ENCODE measurements around the gene NELL1. TPM values are rescaled to one million over a fixed set of nuclear protein-coding genes. Genes with fewer than 3 reads are reported as not detected.
"Not testable (repeated sequence)": the region's sequence is repeated elsewhere in the genome, so short reads cannot be mapped to it uniquely, and the experiment has no call there.

The NELL1 gene
- total and polyA plus RNA-seq, 2 donors: 0.37 to 5.4 TPM

DNA sequence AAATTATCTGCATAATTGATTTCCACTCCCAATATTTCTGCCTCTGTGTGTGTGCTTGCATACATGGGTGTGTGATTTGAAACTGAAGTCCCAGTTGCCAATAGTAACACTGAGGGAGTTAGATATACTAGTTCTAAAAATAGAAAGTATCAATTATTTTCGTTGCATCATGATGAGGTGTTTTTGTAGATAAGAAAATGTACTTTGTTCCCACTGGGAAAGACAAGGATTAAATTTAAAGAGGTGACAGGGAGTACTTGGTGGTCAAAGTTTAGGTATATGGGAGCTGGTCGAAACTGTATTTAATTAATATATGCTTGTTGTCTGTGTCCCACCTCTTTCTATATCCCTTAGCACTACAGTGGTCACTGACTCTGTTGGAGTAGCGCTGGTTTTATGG, 444.5 kb downstream of the NELL1 start:
- DNase-seq (ENCODE audit: extremely low spot score): no peak
- Histone ChIP-seq H3K4me3 (ENCODE audit: low read depth, low read length) (no peak overlapping the region), H3K4me1 (ENCODE audit: insufficient read depth) (no peaks in the 10 kb centered on the region), H3K27ac (ENCODE audit: low read depth) (no peak overlapping the region), H3K36me3 (ENCODE audit: insufficient read depth) (no peaks in the 10 kb centered on the region)
- WGBS: 65% methylated on average over 3 of the region's 3 CpGs

DNA sequence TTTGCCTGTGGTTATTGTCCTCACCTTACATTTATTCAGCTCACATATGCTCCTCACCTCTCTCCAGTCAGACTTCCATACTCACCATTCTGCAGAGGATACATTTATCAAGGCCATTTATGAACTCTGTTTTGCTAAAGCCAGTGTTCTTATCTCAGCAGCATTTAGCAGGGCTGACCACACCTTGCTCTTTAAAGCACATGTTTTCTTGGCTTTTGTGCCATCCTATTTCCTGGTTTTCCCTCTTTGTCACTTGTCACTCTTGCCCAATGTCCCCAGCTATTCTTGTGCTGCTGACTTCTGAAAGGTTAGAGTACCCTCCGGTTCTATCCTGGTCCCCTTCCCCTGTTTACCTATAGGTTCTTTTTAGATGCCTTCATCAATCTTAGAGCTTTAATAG, 446.6 kb downstream of the NELL1 start:
- DNase-seq (ENCODE audit: extremely low spot score): no peak
- Histone ChIP-seq H3K27ac (ENCODE audit: low read depth) (no peak overlapping the region), H3K4me1 (ENCODE audit: insufficient read depth) (no peaks in the 10 kb centered on the region), H3K4me3 (ENCODE audit: low read depth, low read length) (no peak overlapping the region), H3K36me3 (ENCODE audit: insufficient read depth) (no peaks in the 10 kb centered on the region)
- WGBS: 85% methylated on average over 1 of the region's 1 CpG

DNA sequence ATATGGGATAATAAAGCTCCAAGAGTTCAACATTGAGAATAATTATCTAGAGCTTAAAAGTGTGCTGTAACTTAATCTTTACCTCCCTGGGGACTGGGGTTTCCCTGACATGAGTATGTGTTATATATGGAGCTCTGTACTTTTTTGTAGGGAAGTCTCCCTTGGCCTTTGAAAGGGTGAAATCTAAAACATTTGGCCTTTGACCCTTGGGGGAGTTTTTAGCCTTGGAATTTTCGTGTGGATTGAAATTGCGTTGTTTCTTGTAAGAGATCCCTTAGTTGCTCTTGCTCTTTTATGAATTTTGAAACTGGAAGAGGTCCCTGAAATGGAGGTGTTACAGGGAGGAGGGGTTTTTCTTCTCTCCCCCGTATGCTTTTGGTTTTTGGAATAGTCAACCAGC, 450.0 kb downstream of the NELL1 start:
- Histone ChIP-seq H3K4me3 (ENCODE audit: low read depth, low read length) (no peak overlapping the region), H3K36me3 (ENCODE audit: insufficient read depth) (no peaks in the 10 kb centered on the region), H3K27ac (ENCODE audit: low read depth) (no peak overlapping the region), H3K4me1 (ENCODE audit: insufficient read depth) (no peaks in the 10 kb centered on the region)
- DNase-seq (ENCODE audit: extremely low spot score): no peak
- WGBS: 17% methylated on average over 3 of the region's 3 CpGs

DNA sequence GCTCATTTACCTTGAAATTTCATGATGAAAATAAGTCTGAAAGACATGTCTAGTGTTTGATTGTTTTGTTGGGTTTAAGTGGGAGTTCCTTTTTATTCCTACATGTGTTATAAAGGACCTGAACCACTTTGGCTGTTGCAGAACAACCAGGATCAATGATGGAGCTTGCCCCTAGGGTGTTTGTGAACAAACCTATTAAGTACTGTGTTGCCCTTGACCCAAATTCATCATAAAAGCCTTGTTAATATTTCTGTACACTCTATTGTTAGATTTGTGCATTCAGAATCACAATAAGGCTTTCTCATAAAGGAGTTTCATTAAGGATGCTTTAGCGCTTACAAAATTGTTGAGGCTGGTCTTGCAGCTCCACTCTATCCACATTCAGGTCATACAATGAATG, 452.6 kb downstream of the NELL1 start:
- no peak overlapping the region for H3K4me3 ChIP-seq (ENCODE audit: low read depth, low read length)
- H3K4me1 ChIP-seq (ENCODE audit: insufficient read depth): no peaks in the 10 kb centered on the region
- no peak for DNase-seq (ENCODE audit: extremely low spot score)
- 94% methylated on average over 1 of the region's 1 CpG for WGBS
- no peak overlapping the region for H3K27ac ChIP-seq (ENCODE audit: low read depth)
- H3K36me3 ChIP-seq (ENCODE audit: insufficient read depth): no peaks in the 10 kb centered on the region

DNA sequence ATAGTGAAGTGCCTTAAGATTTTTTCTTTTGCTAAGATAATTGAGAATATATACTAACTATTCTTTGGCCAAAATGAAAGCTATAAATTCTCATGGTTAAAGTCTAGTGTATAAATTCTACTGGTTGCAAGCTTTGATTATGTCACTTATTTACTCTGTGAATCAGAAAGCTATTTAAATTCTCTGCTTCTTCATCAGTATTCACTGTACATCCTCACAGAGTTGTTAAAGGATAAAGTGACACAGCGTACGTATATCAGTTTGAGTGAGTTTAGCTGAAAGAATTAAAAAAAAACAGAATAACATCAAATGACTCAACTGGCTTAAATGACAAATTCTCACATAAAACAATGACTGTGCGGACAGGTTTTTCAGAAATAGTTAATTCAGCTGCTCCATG, 453.1 kb downstream of the NELL1 start:
- H3K4me1 ChIP-seq (ENCODE audit: insufficient read depth): no peaks in the 10 kb centered on the region
- no peaks in the 10 kb centered on the region for H3K36me3 ChIP-seq (ENCODE audit: insufficient read depth)
- no peak overlapping the region for H3K4me3 ChIP-seq (ENCODE audit: low read depth, low read length)
- WGBS: 92% methylated on average over 3 of the region's 3 CpGs
- DNase-seq (ENCODE audit: extremely low spot score): no peak
- no peak overlapping the region for H3K27ac ChIP-seq (ENCODE audit: low read depth)

DNA sequence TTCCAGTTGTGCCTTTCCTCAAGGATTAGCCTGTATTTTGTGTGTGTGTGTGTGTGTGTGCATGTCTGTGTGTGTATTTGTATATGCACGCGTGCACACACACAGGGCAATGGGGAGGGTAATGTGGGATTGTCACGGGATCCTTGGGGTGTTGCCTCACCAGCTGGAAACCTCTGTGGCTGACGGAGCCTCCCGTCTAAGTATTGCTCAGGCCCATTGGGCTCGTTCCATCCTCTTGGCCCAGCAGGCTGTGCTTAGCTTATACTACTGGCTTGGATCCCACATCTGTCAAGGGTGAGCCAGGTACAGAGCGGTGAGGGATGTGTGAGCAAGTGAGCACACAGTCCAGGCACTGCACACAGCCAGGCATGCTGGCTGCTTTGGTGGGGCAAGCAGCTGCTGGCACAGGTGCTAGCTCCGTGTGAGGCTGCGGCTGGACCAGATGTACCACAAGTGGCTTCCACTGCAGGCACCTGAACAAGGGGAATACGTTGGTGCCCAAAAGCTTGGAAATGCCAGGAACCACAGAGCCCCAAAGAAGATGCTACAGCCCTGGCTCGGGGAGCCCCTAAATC, 462.8 kb downstream of the NELL1 start:
- 77% methylated on average over 11 of the region's 11 CpGs for WGBS
- no peak for DNase-seq (ENCODE audit: extremely low spot score)
- no peak overlapping the region for H3K27ac ChIP-seq (ENCODE audit: low read depth)
- no peaks in the 10 kb centered on the region for H3K36me3 ChIP-seq (ENCODE audit: insufficient read depth)
- H3K4me1 ChIP-seq (ENCODE audit: insufficient read depth): no peaks in the 10 kb centered on the region
- no peak overlapping the region for H3K4me3 ChIP-seq (ENCODE audit: low read depth, low read length)

DNA sequence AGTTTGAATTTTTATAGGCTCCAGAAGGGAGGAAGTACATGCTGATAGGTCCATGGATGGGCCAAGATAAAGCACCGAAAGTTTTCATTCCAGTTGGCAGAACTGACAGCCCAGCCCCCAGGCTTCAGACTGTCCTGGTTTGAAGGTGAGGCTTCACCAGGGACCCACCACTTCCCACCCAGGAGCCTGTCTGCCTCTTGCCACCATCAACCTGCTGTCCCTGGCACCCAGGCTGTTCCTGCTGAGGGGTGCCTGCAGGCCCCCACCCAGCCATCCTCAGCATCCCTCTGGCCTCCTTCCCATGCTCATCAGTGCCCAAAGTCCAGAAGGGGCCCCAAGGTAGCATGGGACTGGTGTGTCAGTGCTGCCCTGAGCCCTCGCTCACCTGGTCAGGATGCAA, 463.9 kb downstream of the NELL1 start:
- no peak for DNase-seq (ENCODE audit: extremely low spot score)
- H3K36me3 ChIP-seq (ENCODE audit: insufficient read depth): no peaks in the 10 kb centered on the region
- H3K4me1 ChIP-seq (ENCODE audit: insufficient read depth): no peaks in the 10 kb centered on the region
- no peak overlapping the region for H3K27ac ChIP-seq (ENCODE audit: low read depth)
- 88% methylated on average over 2 of the region's 2 CpGs for WGBS
- H3K4me3 ChIP-seq (ENCODE audit: low read depth, low read length): no peak overlapping the region

DNA sequence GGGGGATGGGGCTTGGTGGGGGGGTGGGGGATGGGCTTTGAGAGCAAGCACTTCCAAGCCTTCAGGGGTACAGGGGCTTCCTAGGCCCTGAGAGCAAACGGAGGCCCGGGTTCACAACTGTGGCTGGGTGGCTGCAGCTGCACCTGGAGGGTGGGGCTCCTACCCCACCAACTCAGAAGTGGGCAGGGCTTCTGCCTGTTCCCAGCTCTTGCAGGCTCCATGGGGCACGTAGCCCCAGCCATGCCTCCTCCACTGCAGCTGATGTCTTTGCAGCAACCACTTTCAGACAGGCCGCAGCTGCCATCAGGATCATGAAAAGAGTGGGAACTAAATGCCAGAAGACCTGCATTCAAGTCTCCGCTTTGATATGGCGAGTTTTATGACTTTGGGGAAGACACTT, 464.3 kb downstream of the NELL1 start:
- DNase-seq (ENCODE audit: extremely low spot score): no peak
- Histone ChIP-seq H3K4me1 (ENCODE audit: insufficient read depth) (no peaks in the 10 kb centered on the region), H3K27ac (ENCODE audit: low read depth) (no peak overlapping the region), H3K4me3 (ENCODE audit: low read depth, low read length) (no peak overlapping the region), H3K36me3 (ENCODE audit: insufficient read depth) (no peaks in the 10 kb centered on the region)
- WGBS: 88% methylated on average over 6 of the region's 6 CpGs

DNA sequence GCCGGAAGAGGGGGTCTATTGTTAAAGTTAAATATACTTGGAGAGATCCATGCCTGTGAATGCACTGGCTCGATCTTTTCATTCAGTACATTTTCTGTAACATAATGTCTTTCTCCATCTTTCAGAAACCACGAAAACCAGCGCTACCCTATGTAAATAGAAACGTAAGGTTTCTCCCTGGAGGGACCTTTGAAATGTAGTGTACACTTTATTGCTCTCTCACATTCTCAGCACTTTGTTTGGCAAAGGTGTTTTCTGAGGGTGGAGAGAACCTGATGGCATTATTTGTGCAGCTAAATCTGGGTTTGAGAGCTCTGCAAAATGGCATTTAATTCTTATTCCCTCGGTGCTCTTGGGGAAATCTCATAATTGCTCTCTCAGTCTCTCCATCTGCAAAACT, 468.4 kb downstream of the NELL1 start:
- Histone ChIP-seq H3K27ac (ENCODE audit: low read depth) (no peak overlapping the region), H3K4me1 (ENCODE audit: insufficient read depth) (no peaks in the 10 kb centered on the region), H3K4me3 (ENCODE audit: low read depth, low read length) (no peak overlapping the region), H3K36me3 (ENCODE audit: insufficient read depth) (no peaks in the 10 kb centered on the region)
- DNase-seq (ENCODE audit: extremely low spot score): no peak
- WGBS: 68% methylated on average over 6 of the region's 6 CpGs

DNA sequence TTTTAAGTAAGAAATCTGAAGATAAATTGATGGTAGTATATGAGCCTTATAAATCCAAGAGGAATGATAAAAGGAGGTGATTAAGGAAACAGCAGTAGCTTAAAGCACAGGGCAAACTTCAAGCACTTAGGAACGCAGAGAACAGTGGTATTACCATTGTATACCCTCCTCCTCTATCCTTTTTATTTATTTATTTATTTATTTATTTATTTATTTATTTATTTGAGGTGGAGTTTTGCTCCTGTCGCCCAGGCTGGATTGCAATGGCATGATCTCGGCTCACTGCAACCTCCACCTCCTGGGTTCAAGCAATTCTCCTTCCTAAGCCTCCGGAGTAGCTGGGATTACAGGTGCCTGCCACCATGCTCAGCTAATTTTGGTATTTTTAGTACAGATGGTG, 472.2 kb downstream of the NELL1 start:
- H3K4me3 ChIP-seq (ENCODE audit: low read depth, low read length); H3K36me3 ChIP-seq (ENCODE audit: insufficient read depth); DNase-seq (ENCODE audit: extremely low spot score); H3K4me1 ChIP-seq (ENCODE audit: insufficient read depth); H3K27ac ChIP-seq (ENCODE audit: low read depth): not testable (repeated sequence)
- WGBS: 87% methylated on average over 4 of the region's 4 CpGs

DNA sequence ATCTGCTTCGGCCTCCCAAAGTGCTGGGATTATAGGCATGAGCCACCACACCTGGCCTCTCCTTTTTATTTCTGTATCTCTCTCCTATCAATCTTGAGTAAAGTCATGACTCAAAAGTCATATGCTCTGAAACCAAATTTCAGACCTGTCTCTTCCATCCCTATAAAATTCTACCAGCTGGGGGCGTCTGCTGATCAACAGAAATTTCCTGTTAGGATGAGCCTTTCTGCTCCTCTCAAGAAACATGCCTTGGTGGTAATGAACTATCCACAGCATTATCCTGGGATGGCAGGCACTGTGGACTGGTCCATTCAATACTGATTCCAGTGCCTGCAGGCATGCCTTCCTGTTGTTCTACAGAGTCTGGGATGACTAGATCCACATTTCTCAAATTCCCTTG, 472.6 kb downstream of the NELL1 start:
- Histone ChIP-seq H3K4me1 (ENCODE audit: insufficient read depth) (no peaks in the 10 kb centered on the region), H3K4me3 (ENCODE audit: low read depth, low read length) (no peak overlapping the region), H3K27ac (ENCODE audit: low read depth) (no peak overlapping the region), H3K36me3 (ENCODE audit: insufficient read depth) (no peaks in the 10 kb centered on the region)
- 61% methylated on average over 2 of the region's 2 CpGs for WGBS
- DNase-seq (ENCODE audit: extremely low spot score): no peak

DNA sequence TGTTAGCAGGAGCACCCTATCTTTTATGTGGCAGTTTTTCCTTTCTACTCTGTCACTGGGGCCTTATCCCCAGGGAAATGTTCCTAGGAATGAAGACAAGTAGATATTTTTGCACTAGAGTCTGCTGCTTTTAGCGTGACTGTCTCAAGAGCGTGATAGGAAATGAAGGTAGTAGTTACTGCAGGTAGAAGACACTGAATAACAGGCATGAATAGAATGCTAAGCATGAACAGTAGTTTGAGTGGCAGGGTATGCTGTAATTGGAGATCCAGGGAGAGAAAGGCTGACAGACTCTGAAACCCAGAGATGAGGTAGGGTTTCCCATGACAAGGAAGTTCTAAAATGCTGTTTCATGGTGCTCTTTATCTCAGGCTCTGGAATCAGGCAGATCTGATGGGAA, 475.1 kb downstream of the NELL1 start:
- no peak overlapping the region for H3K4me3 ChIP-seq (ENCODE audit: low read depth, low read length)
- 80% methylated on average over 2 of the region's 2 CpGs for WGBS
- no peak overlapping the region for H3K27ac ChIP-seq (ENCODE audit: low read depth)
- H3K36me3 ChIP-seq (ENCODE audit: insufficient read depth): no peaks in the 10 kb centered on the region
- DNase-seq (ENCODE audit: extremely low spot score): no peak
- no peaks in the 10 kb centered on the region for H3K4me1 ChIP-seq (ENCODE audit: insufficient read depth)

DNA sequence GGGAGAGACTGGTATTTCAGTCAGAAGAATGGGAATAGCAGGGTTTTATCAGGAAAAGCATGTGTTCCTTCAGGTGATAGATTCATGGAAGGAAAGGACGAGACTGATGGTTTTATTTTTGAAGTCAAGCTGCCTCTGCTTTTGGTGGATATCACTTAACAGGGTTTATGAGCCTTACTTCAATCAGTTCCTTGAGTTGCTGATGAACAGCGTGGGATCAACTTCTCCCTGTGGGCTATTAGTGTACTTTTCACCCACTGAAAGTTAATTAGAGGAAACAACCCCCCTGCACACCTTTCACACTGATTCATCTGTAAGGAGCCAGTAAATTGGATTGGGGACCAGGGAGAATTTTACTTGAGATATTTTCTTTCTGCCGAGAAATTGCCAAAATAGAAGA, 479.0 kb downstream of the NELL1 start:
- WGBS: 52% methylated on average over 3 of the region's 3 CpGs
- H3K27ac ChIP-seq (ENCODE audit: low read depth): no peak overlapping the region
- no peaks in the 10 kb centered on the region for H3K36me3 ChIP-seq (ENCODE audit: insufficient read depth)
- DNase-seq (ENCODE audit: extremely low spot score): no peak
- H3K4me1 ChIP-seq (ENCODE audit: insufficient read depth): no peaks in the 10 kb centered on the region
- H3K4me3 ChIP-seq (ENCODE audit: low read depth, low read length): no peak overlapping the region

DNA sequence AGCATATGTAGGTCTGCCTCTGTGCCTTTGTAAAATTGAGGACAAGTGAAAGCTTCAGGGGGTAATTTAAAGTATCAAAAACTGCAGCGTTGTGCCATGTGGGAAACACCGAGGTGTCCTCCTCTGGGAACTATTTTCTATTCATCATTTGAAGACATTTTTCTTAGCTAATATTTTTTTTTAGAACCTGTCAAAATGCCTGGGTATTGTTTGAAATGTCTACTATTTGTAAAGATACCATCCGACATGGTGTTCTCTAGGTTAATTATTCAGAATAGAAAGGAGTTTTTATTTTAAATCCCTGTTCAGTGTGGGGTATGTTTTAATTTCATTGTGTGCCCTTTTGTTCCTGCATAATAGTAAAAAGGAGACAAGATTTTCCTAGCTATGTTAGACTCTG, 490.8 kb downstream of the NELL1 start:
- 73% methylated on average over 3 of the region's 3 CpGs for WGBS
- no peak overlapping the region for H3K27ac ChIP-seq (ENCODE audit: low read depth)
- no peak for DNase-seq (ENCODE audit: extremely low spot score)
- H3K36me3 ChIP-seq (ENCODE audit: insufficient read depth): no peaks in the 10 kb centered on the region
- no peak overlapping the region for H3K4me3 ChIP-seq (ENCODE audit: low read depth, low read length)
- no peaks in the 10 kb centered on the region for H3K4me1 ChIP-seq (ENCODE audit: insufficient read depth)

DNA sequence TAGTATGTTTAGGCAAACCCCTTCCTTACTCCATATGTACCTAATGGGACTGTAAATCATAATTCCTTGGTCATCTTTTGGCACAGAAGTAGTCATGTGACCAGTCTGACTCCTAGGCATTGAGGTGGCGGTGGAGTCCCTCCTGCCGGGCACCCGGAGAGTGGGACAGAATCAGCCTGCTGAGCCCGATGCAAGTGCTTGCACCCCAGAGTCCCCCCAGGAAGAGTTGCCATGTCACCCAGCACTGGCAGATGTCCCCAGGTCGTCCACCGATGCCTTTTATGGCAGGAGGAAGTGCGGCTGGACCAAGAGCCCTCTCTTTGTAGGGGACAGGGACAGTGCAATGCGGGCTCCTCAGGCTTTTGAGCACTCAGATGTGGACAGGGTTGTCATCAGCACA, 500.3 kb downstream of the NELL1 start:
- H3K4me3 ChIP-seq (ENCODE audit: low read depth, low read length): no peak overlapping the region
- WGBS: 88% methylated on average over 8 of the region's 8 CpGs
- H3K36me3 ChIP-seq (ENCODE audit: insufficient read depth): no peaks in the 10 kb centered on the region
- no peaks in the 10 kb centered on the region for H3K4me1 ChIP-seq (ENCODE audit: insufficient read depth)
- no peak for DNase-seq (ENCODE audit: extremely low spot score)
- H3K27ac ChIP-seq (ENCODE audit: low read depth): no peak overlapping the region
